SK-N-SH (cell line): Measurements from ENCODE around the gene SARDH. TPM values are rescaled to one million over a fixed set of nuclear protein-coding genes. Genes with fewer than 3 reads are reported as not detected.

Source experiments
- CTCF ChIA-PET: fragments of 300-600, 350-600 bp; formaldehyde crosslinking; extraction: SDS; loops from one replicate; lab custom pipeline; 2021; lab: Yijun Ruan, JAX
- POLR2A ChIA-PET: fragments of 350-600 bp; sonication (Branson Sonifier 250); formaldehyde crosslinking; extraction: SDS; loops from one replicate; lab custom pipeline; 2020; ENCODE audit warnings: antibody characterized with exemption, inconsistent platforms; lab: Yijun Ruan, JAX
- DNase-seq: peaks from one replicate; pipeline ENCODE4 v3.0.0; 2012
- H2AFZ ChIP-seq: fragments of 200-600 bp; sonication (generic); 2 replicates; pipeline ENCODE4 v1.8.1; 2016; ENCODE audit warnings: antibody characterized with exemption, mild to moderate bottlenecking, low read depth
- H3F3A ChIP-seq: fragments of 200-600 bp; sonication (generic); replicated peaks from 2 replicates; pipeline ENCODE3; 2016; ENCODE audit warnings: antibody characterized with exemption, mild to moderate bottlenecking; ENCODE audit not compliant: insufficient read depth
- H3K27ac ChIP-seq, 2 experiments: fragments of 200-500 bp in 1 of 2; fragments of 200-600 bp in 1 of 2; sonication (Bioruptor generic) in 1 of 2; sonication (generic), shearing (Covaris generic) in 1 of 2; 2 replicates each; pipeline versions ENCODE4 v1.5.1 to v1.6.1; 2014 to 2016; ENCODE audit warnings: low read depth in 2 of 2, inconsistent platforms in 1 of 2, low read length in 1 of 2, mild to moderate bottlenecking in 1 of 2, mixed read lengths in 1 of 2
- H3K27me3 ChIP-seq: fragments of 200-600 bp; sonication (generic), shearing (Covaris generic); 2 replicates; pipeline ENCODE4 v1.6.1; 2016; ENCODE audit warnings: mixed run types; ENCODE audit not compliant: insufficient read depth
- H3K36me3 ChIP-seq, 2 experiments: fragments of 200-500 bp in 1 of 2; fragments of 200-600 bp in 1 of 2; sonication (Bioruptor generic) in 1 of 2; sonication (generic) in 1 of 2; replicated peaks in 1 of 2; 2 replicates each; pipeline versions ENCODE3 to v1.5.1; 2014 to 2016; ENCODE audit warnings: low read length in 1 of 2, mild to moderate bottlenecking in 1 of 2; ENCODE audit not compliant: insufficient read depth in 2 of 2, control insufficient read depth in 1 of 2
- H3K4me1 ChIP-seq, 2 experiments: fragments of 200-500 bp in 1 of 2; fragments of 200-600 bp in 1 of 2; sonication (Bioruptor generic) in 1 of 2; sonication (generic), shearing (Covaris generic) in 1 of 2; 2 replicates each; pipeline versions ENCODE4 v1.5.1 to v1.6.1; 2014 to 2016; ENCODE audit warnings: low read depth in 1 of 2, low read length in 1 of 2, mixed run types in 1 of 2; ENCODE audit not compliant: insufficient read depth in 2 of 2, control insufficient read depth in 1 of 2
- H3K4me2 ChIP-seq: fragments of 200-600 bp; sonication (generic), shearing (Covaris generic); 2 replicates; pipeline ENCODE4 v1.6.1; 2017; ENCODE audit warnings: mixed run types
- H3K4me3 ChIP-seq, 2 experiments: fragments of 200-500 bp in 1 of 2; fragments of 200-600 bp in 1 of 2; sonication (Bioruptor generic) in 1 of 2; sonication (generic), shearing (Covaris generic) in 1 of 2; 2 replicates each; pipeline versions ENCODE4 v1.5.1 to v1.8.1; 2014 to 2016; ENCODE audit warnings: low read depth in 2 of 2, inconsistent platforms in 1 of 2, low read length in 1 of 2, mild to moderate bottlenecking in 1 of 2, mixed read lengths in 1 of 2, moderate library complexity in 1 of 2
- H3K79me2 ChIP-seq: fragments of 200-600 bp; sonication (generic); 2 replicates; pipeline ENCODE4 v1.8.1; 2017; ENCODE audit warnings: mild to moderate bottlenecking; ENCODE audit not compliant: insufficient read depth
- H3K9ac ChIP-seq: fragments of 200-600 bp; sonication (generic); 2 replicates; pipeline ENCODE4 v1.6.1; 2017; ENCODE audit warnings: mixed run types
- H3K9me2 ChIP-seq: fragments of 200-600 bp; sonication (generic); 2 replicates; pipeline ENCODE4 v1.6.1; 2017; ENCODE audit warnings: mixed run types
- H3K9me3 ChIP-seq: fragments of 200-600 bp; sonication (generic); 2 replicates; pipeline ENCODE4 v1.6.1; 2017; ENCODE audit warnings: mixed run types, mild to moderate bottlenecking, moderate library complexity
- H4K20me1 ChIP-seq: fragments of 200-600 bp; sonication (generic); 2 replicates; pipeline ENCODE4 v1.6.1; 2017; ENCODE audit warnings: mild to moderate bottlenecking, mixed run types; ENCODE audit not compliant: insufficient read depth
- CHD2 ChIP-seq: fragments of 150-350 bp; IDR thresholded peaks from 2 replicates; pipeline ENCODE4 v1.6.1; 2018; ENCODE audit warnings: low read length; ENCODE audit not compliant: partially characterized antibody
- CTCF ChIP-seq: fragments of 200-600 bp; sonication (generic); IDR thresholded peaks from 2 replicates; pipeline ENCODE4 v1.6.1; 2017; ENCODE audit warnings: antibody characterized with exemption, mild to moderate bottlenecking, moderate library complexity
- ELF1 ChIP-seq: IDR thresholded peaks from 2 replicates; pipeline ENCODE4 v1.4.0; 2012
- EZH2phosphoT487 ChIP-seq: fragments of 200-600 bp; sonication (generic); IDR thresholded peaks from 2 replicates; pipeline ENCODE4 v1.6.1; 2017; ENCODE audit warnings: low read depth, mixed run types, mild to moderate bottlenecking, antibody characterized with exemption, moderate library complexity, borderline replicate concordance
- FOXJ3 ChIP-seq: sonication (generic); formaldehyde crosslinking; IDR thresholded peaks from 2 replicates; pipeline ENCODE4 v1.5.1; 2020; ENCODE audit warnings: mild to moderate bottlenecking, missing genetic modification reagents
- IRF3 ChIP-seq: fragments of 150-350 bp; IDR thresholded peaks from 2 replicates; pipeline ENCODE4 v1.6.1; 2016; ENCODE audit warnings: mild to moderate bottlenecking, low read depth, low read length
- JUND ChIP-seq: IDR thresholded peaks from 2 replicates; pipeline ENCODE4 v1.4.0; 2012
- MAX ChIP-seq: IDR thresholded peaks from 2 replicates; pipeline ENCODE4 v1.4.0; 2012; ENCODE audit warnings: low read depth
- MEF2A ChIP-seq: IDR thresholded peaks from 2 replicates; pipeline ENCODE4 v1.4.0; 2012; ENCODE audit warnings: low read depth, borderline replicate concordance
- MXI1 ChIP-seq: IDR thresholded peaks from 2 replicates; pipeline ENCODE4 v1.6.1; 2012; ENCODE audit warnings: mild to moderate bottlenecking, low read depth, low read length, improper control_type of control experiment
- PBX3 ChIP-seq: IDR thresholded peaks from 2 replicates; pipeline ENCODE4; 2012
- RAD21 ChIP-seq: IDR thresholded peaks from 2 replicates; pipeline ENCODE4 v1.6.1; 2012; ENCODE audit warnings: mild to moderate bottlenecking, low read length
- SIN3A ChIP-seq: IDR thresholded peaks from 2 replicates; pipeline ENCODE4 v1.6.1; 2012; ENCODE audit warnings: low read depth, mild to moderate bottlenecking, low read length, moderate library complexity, borderline replicate concordance
- TCF12 ChIP-seq: IDR thresholded peaks from 2 replicates; pipeline ENCODE4 v1.4.0; 2012
- USF2 ChIP-seq: fragments of 150-350 bp; IDR thresholded peaks from 2 replicates; pipeline ENCODE4 v1.6.1; 2017; ENCODE audit warnings: antibody characterized with exemption, low read length, low read depth, borderline replicate concordance
- YY1 ChIP-seq: IDR thresholded peaks from 2 replicates; pipeline ENCODE4 v1.4.0; 2012; ENCODE audit warnings: low read depth, mild to moderate bottlenecking
- WGBS: methylation state at CpG from one replicate; pipeline ENCODE4 v1.1.6; 2017; ENCODE audit warnings: low lambda C conversion rate; 5-methylcytosine and 5-hydroxymethylcytosine counted together
- polyA plus RNA-seq, 3 experiments: library from polyadenylated mRNA; depleted of rRNA; stranded (reverse); fragments of >200 nt; gene quantifications; 2 replicates each; pipeline ENCODE4 v1.2.3, GENCODE V29; 2012

The SARDH gene
- polyA plus RNA-seq, 1 of the 3 experiments (the other 2 are of a cell fraction), result 5.9 TPM

- ChIA-PET POLR2A (no interaction called here), CTCF (no interaction called here)
- Histone ChIP-seq H4K20me1 (no peaks in the 10 kb centered on the region), H3F3A (peaks cover 6% of the 10 kb centered on the region), H3K27me3 (no peaks in the 10 kb centered on the region), H3K79me2 (no peaks in the 10 kb centered on the region), H3K9me2 (no peaks in the 10 kb centered on the region), H3K4me1 (peaks cover 0 to 10% of the 10 kb centered on the region in 2 experiments; a peak in 1 of 4 replicates), H3K36me3 (no peaks in the 10 kb centered on the region), H2AFZ (no peak overlapping the region), H3K4me2 (no peak overlapping the region), H3K9me3 (no peaks in the 10 kb centered on the region), H3K27ac (no peak overlapping the region), H3K9ac (no peak overlapping the region), H3K4me3 (no peak overlapping the region)
- TF ChIP-seq FOXJ3 (CRISPR knock-in tag), result no peak
- TF ChIP-seq YY1, result no peak
- TF ChIP-seq MXI1, result no peak
- TF ChIP-seq RAD21, result no peak
- no peak for TF ChIP-seq MEF2A
- no peak for TF ChIP-seq IRF3
- TF ChIP-seq PBX3, result no peak
- TF ChIP-seq CTCF, result no peak
- TF ChIP-seq JUND, result no peak
- no peak for TF ChIP-seq EZH2phosphoT487
- no peak for TF ChIP-seq SIN3A
- TF ChIP-seq ELF1, result no peak
- TF ChIP-seq CHD2, result no peak
- TF ChIP-seq MAX, result no peak
- WGBS, result 88% methylated on average over 6 of the region's 6 CpGs
- no peak for DNase-seq
These were observed 38.6 kb downstream of the SARDH start for GRCh38 chr9:133699546-133699945.

GRCh38 chr9:133696071-133696472, 42.1 kb downstream of the SARDH start:
- Histone ChIP-seq H3K36me3 (no peaks in the 10 kb centered on the region), H3K79me2 (no peaks in the 10 kb centered on the region), H4K20me1 (no peaks in the 10 kb centered on the region), H3K4me2 (no peak overlapping the region), H3K4me1 (peaks cover 0 to 9% of the 10 kb centered on the region in 2 experiments; a peak in 1 of 4 replicates), H3K9me3 (no peaks in the 10 kb centered on the region), H3F3A (peaks cover 6% of the 10 kb centered on the region), H2AFZ (no peak overlapping the region), H3K27me3 (no peaks in the 10 kb centered on the region), H3K27ac (no peak overlapping the region), H3K9me2 (no peaks in the 10 kb centered on the region), H3K4me3 (no peak overlapping the region), H3K9ac (no peak overlapping the region)
- no peak for DNase-seq
- POLR2A ChIA-PET, result no interaction called here
- TF ChIP-seq IRF3 (no peak), CHD2 (no peak), ELF1 (no peak), SIN3A (no peak), USF2 (no peak), TCF12 (no peak), MAX (no peak)
- CTCF ChIA-PET, result interaction anchor here (0.8 to 1.2 kb wide), 3 partner anchors 47 to 299 kb away, joined by 3 read pairs; no protein-coding TSS in a partner anchor
- WGBS, result 57% methylated on average over 7 of the region's 12 CpGs
